C4-2B (cell line): Measurements from ENCODE around the gene PARP1.

Experiments
- CTCF ChIP-seq: fragments of 450-650 bp; conservative IDR thresholded peaks from 2 replicates; pipeline ENCODE4 v1.5.1; 2017; ENCODE audit warnings: mild to moderate bottlenecking
- ZFX ChIP-seq: fragments of 450-650 bp; IDR thresholded peaks from 2 replicates; pipeline ENCODE4 v1.6.1; 2017

- TF ChIP-seq CTCF (no peak), ZFX (no peak)
Measured at GRCh38 chr1:226429858-226430715, 22.2 kb upstream of the PARP1 start.
